HepG2 (cell line): ENCODE results near the gene TBC1D22A. TPM values are rescaled to one million over a fixed set of nuclear protein-coding genes. Genes with fewer than 3 reads are reported as not detected.

ENCODE experiments used
- ATAC-seq: fragments of 200-7000 bp; cut with Tn5 transposase; 3 replicates; pipeline ENCODE4 v1.9.1; 2020; ENCODE audit warnings: mild to moderate bottlenecking, moderate library complexity
- BruUV-seq: library from RNA; stranded (reverse); fragments of 400-500 nt; replicated peaks from 2 replicates; lab custom pipeline; 2021; lab: Mats Ljungman, UMichigan
- CTCF ChIA-PET: fragments of 300-600 bp; formaldehyde crosslinking; extraction: SDS; loops from one replicate; lab custom pipeline; 2021; ENCODE audit warnings: low total read pairs, inconsistent platforms, low intra/inter-chr PET ratio; lab: Yijun Ruan, JAX
- POLR2A ChIA-PET: fragments of 350-600 bp; sonication (Branson Sonifier 250); formaldehyde crosslinking; loops from one replicate; lab custom pipeline; 2020; ENCODE audit warnings: antibody characterized with exemption, inconsistent platforms; lab: Yijun Ruan, JAX
- DNase-seq: peaks from one replicate; pipeline ENCODE4 v3.0.0-alpha.2; 2015; ENCODE audit warnings: low spot score
- FAIRE-seq: peaks from 3 replicates; lab custom pipeline; 2011; peaks lifted over from hg19 to GRCh38; lab: Jason Lieb, UNC
- H2AFZ ChIP-seq: one replicate; pipeline ENCODE4 v1.6.1; 2011; ENCODE audit warnings: low read length, inconsistent platforms
- H3K27ac ChIP-seq: fragments of 300-600 bp; 3 replicates; pipeline ENCODE4 v1.8.0; 2011; ENCODE audit warnings: mixed run types, mild to moderate bottlenecking, mixed read lengths, low read length, inconsistent platforms; ENCODE audit not compliant: insufficient read depth; ENCODE audit errors: extremely low read length
- H3K27me3 ChIP-seq, 2 experiments: fragments of 200-600 bp in 1 of 2; 2 replicates in 1 of 2; 3 replicates in 1 of 2; pipeline versions ENCODE4 v1.6.0 to v1.8.0; 2011; ENCODE audit warnings: low read length in 2 of 2, mild to moderate bottlenecking in 2 of 2, moderate library complexity in 2 of 2, inconsistent platforms in 1 of 2; ENCODE audit not compliant: insufficient read depth in 2 of 2, control insufficient read depth in 1 of 2
- H3K36me3 ChIP-seq, 2 experiments: fragments of 200-600 bp in 1 of 2; replicated peaks in 1 of 2; 2 replicates in 1 of 2; 3 replicates in 1 of 2; pipeline versions ENCODE4 v1.5.1 to v1.8.0; 2011; ENCODE audit warnings: low read length in 2 of 2, inconsistent platforms in 1 of 2; ENCODE audit not compliant: insufficient read depth in 2 of 2, control insufficient read depth in 1 of 2
- H3K4me1 ChIP-seq: 2 replicates; pipeline ENCODE4 v1.5.1; 2012; ENCODE audit warnings: low read length, inconsistent platforms; ENCODE audit not compliant: insufficient read depth
- H3K4me2 ChIP-seq: 2 replicates; pipeline ENCODE4 v1.6.0; 2011; ENCODE audit warnings: low read depth, low read length, inconsistent platforms
- H3K4me3 ChIP-seq, 3 experiments: fragments of 200-600 bp in 1 of 3; sonication (generic), shearing (Covaris generic) in 1 of 3; replicated peaks in 1 of 3; 2 replicates each; pipeline ENCODE4 v1.5.1; 2011 to 2016; ENCODE audit warnings: low read length in 3 of 3, inconsistent platforms in 2 of 3, low read depth in 2 of 3, mild to moderate bottlenecking in 2 of 3, control low read depth in 1 of 3, mixed read lengths in 1 of 3; ENCODE audit not compliant: insufficient read depth in 1 of 3
- H3K79me2 ChIP-seq: one replicate; pipeline ENCODE4 v1.6.1; 2011; ENCODE audit warnings: low read length, inconsistent platforms; ENCODE audit not compliant: insufficient read depth
- H3K9ac ChIP-seq: 2 replicates; pipeline ENCODE4 v1.6.0; 2011; ENCODE audit warnings: mild to moderate bottlenecking, low read depth, low read length, inconsistent platforms; ENCODE audit not compliant: insufficient read depth
- H3K9me3 ChIP-seq: 2 replicates; pipeline ENCODE4 v1.5.1; 2012; ENCODE audit warnings: mild to moderate bottlenecking, low read length
- H4K20me1 ChIP-seq: 2 replicates; pipeline ENCODE4 v1.6.0; 2011; ENCODE audit warnings: inconsistent platforms, mild to moderate bottlenecking, low read length, moderate library complexity; ENCODE audit not compliant: insufficient read depth
- GLI4 ChIP-seq: sonication (generic); formaldehyde crosslinking; IDR thresholded peaks from 2 replicates; pipeline ENCODE4 v1.5.1; 2020; ENCODE audit warnings: missing genetic modification reagents, mild to moderate bottlenecking, moderate library complexity, borderline replicate concordance
- KDM5A ChIP-seq: fragments of 200-600 bp; sonication (generic); IDR thresholded peaks from 2 replicates; pipeline ENCODE4 v1.7.0; 2018; ENCODE audit warnings: antibody characterized with exemption, mild to moderate bottlenecking, low read length, borderline replicate concordance
- MED13 ChIP-seq: sonication (generic); formaldehyde crosslinking; IDR thresholded peaks from 2 replicates; pipeline ENCODE4 v1.5.0; 2020; ENCODE audit warnings: missing genetic modification reagents
- MTA1 ChIP-seq: sonication (generic); formaldehyde crosslinking; IDR thresholded peaks from 2 replicates; pipeline ENCODE4 v1.4.0; 2020; ENCODE audit warnings: missing genetic modification reagents, mild to moderate bottlenecking, borderline replicate concordance
- NCOA1 ChIP-seq: sonication (generic); formaldehyde crosslinking; IDR thresholded peaks from 2 replicates; pipeline ENCODE4 v1.9.0; 2021; ENCODE audit warnings: missing genetic modification reagents
- PBX2 ChIP-seq: IDR thresholded peaks from 2 replicates; pipeline ENCODE4 v1.6.1; 2016; ENCODE audit warnings: control low read depth
- TRAFD1 ChIP-seq: sonication (generic); formaldehyde crosslinking; IDR thresholded peaks from 2 replicates; pipeline ENCODE4 v1.5.1; 2020; ENCODE audit warnings: missing genetic modification reagents, mild to moderate bottlenecking, borderline replicate concordance
- ZNF205 ChIP-seq: IDR thresholded peaks from 2 replicates; pipeline ENCODE4 v1.6.1; 2018; ENCODE audit warnings: missing biosample characterization, missing genetic modification reagents
- ZNF318 ChIP-seq: sonication (generic); formaldehyde crosslinking; IDR thresholded peaks from 2 replicates; pipeline ENCODE4 v1.4.0; 2020; ENCODE audit warnings: mild to moderate bottlenecking, missing genetic modification reagents
- ZNF543 ChIP-seq: sonication (generic); formaldehyde crosslinking; IDR thresholded peaks from 2 replicates; pipeline ENCODE4 v1.4.0; 2020; ENCODE audit warnings: mild to moderate bottlenecking, missing genetic modification reagents
- ZNF572 ChIP-seq: sonication (generic); formaldehyde crosslinking; IDR thresholded peaks from 2 replicates; pipeline ENCODE4 v1.5.1; 2020; ENCODE audit warnings: mild to moderate bottlenecking, missing genetic modification reagents
- WGBS: methylation state at CpG from one replicate; pipeline ENCODE4 v1.1.6; 2017; ENCODE audit warnings: low lambda C conversion rate; 5-methylcytosine and 5-hydroxymethylcytosine counted together
- in situ Hi-C: cut with HindIII; loops from 2 replicates; pipeline ENCODE4 v1.10.0; 2017; ENCODE audit warnings: low pct_unique_long_range_greater_than_20kb; ENCODE audit not compliant: extremely low pct_ligation_motif_present
- intact Hi-C: fragments of 100-400 bp; cut with micrococcal nuclease; formaldehyde crosslinking; loops from one replicate; pipeline ENCODE4 v1.10.0; 2022; ENCODE audit not compliant: unreplicated experiment
- polyA plus RNA-seq, 8 experiments: library from polyadenylated mRNA; depleted of rRNA in 3 of 8; stranded (reverse) in 7 of 8; unstranded in 1 of 8; fragments of >200 nt; fragmentation: Illumina TruSeq in 4 of 8; extraction: Trizol in 4 of 8; gene quantifications; 2 replicates each; pipeline versions ENCODE4 v1.2.1 to v1.2.3, GENCODE V29; 2011 to 2016; ENCODE audit warnings: low read depth in 4 of 8, missing spikeins in 1 of 8, mixed read lengths in 1 of 8; ENCODE audit not compliant: insufficient read depth in 1 of 8
- total RNA-seq, 5 experiments: library from RNA; depleted of rRNA; stranded (reverse); fragments of >200 nt; fragmentation: Illumina TruSeq; extraction: Trizol; gene quantifications; 2 replicates each; pipeline ENCODE4 v1.2.3, GENCODE V29; 2016; ENCODE audit warnings: low read depth in 1 of 5

TBC1D22A gene
- total and polyA plus RNA-seq, 2 of the 13 experiments (the other 11 are each of a cell fraction or from before 2014, with no cell fraction given): 17.3 to 18.0 TPM

GRCh38 chr22:47133061-47133969, 370.9 kb downstream of the TBC1D22A start:
- H3K36me3 ChIP-seq: no peaks in the 10 kb centered on the region; a peak in 1 of 5 replicates
- no peaks in the 10 kb centered on the region for H3K9me3 ChIP-seq
- ChIA-PET POLR2A (no interaction called here), CTCF (no interaction called here)
- H3K4me1 ChIP-seq: no peaks in the 10 kb centered on the region
- no peaks in the 10 kb centered on the region for H4K20me1 ChIP-seq
- BruUV-seq: no TSS peak
- no peak overlapping the region for H2AFZ ChIP-seq
- H3K9ac ChIP-seq: no peak overlapping the region
- no peak overlapping the region for H3K27ac ChIP-seq
- 98% methylated on average over 21 of the region's 25 CpGs for WGBS
- intact Hi-C loops (no loop called here), in situ Hi-C loops (no loop called here)
- H3K4me3 ChIP-seq: no peak overlapping the region
- H3K27me3 ChIP-seq: no peaks in the 10 kb centered on the region
- no peak overlapping the region for H3K4me2 ChIP-seq
- ATAC-seq (no peak), DNase-seq (no peak), FAIRE-seq (no peak)
- H3K79me2 ChIP-seq: no peaks in the 10 kb centered on the region
- TF ChIP-seq MED13 (CRISPR knock-in tag): no peak
- TF ChIP-seq ZNF572 (CRISPR knock-in tag): no peak
- TF ChIP-seq ZNF543 (CRISPR knock-in tag): no peak
- TF ChIP-seq MTA1 (CRISPR knock-in tag): no peak
- TF ChIP-seq PBX2 (CRISPR knock-in tag): no peak
- no peak for TF ChIP-seq ZNF205 (CRISPR knock-in tag)
- no peak for TF ChIP-seq GLI4 (CRISPR knock-in tag)
- no peak for TF ChIP-seq TRAFD1
- TF ChIP-seq ZNF318 (CRISPR knock-in tag): no peak
- no peak for TF ChIP-seq KDM5A
- TF ChIP-seq NCOA1 (CRISPR knock-in tag): no peak
